Activated CD8-positive, alpha-beta memory T cell treated with anti-CD3 and anti-CD28 coated beads, Interleukin-2, amount 50 U/mL, for 1 hour (primary cell): ENCODE results near the gene SIRT7.

Experiments used
- DNase-seq: peaks from one replicate; pipeline ENCODE4 v3.0.0-alpha.2; 2020; ENCODE audit errors: extremely low read depth

The SIRT7 gene

DNA sequence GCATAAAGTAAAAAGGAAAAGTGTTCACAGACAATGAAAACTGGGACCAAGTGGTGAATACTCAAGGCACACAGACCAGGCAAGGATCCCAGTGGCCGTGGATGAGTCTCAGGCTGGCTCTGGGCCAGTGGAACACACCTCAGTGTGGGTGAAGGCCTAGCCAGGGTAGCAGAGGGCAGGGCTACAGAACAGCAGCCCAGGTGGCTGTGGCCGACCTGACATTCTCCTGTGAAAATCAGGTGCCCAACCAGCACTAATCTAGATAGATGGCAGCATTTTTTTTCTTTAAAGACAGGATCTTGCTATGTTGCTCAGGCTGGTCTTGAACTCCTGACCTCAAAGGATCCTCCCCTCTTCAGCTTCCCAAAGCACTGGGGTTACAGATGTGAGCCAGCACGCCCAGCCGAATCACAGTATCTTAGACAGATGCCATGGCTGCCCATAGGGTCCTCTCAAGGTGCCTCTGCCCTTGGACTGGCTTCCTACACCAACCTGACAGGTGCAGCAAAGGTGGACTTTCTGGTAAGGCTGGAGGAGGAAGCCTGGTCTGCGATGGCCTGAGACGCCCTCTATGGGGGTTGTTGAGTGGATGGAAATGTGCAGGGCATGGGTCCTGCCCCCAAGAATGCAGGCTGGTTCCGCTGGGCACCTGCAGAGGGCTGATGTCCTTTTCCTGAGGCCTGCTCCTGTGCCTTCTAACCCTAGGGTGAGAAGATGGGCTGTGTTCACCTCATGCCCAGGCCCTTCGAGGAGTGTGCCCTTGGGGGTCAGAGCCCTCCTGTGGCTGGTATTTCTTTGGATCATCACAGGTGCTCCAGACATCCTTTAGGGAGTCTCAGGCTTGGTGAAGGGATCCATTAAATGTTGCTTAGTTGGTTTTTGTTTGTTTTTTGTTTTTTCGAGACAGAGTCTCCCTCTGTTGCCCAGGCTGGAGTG lies 53.9 kb downstream of the SIRT7 start:
- DNase-seq, result no peak

DNA sequence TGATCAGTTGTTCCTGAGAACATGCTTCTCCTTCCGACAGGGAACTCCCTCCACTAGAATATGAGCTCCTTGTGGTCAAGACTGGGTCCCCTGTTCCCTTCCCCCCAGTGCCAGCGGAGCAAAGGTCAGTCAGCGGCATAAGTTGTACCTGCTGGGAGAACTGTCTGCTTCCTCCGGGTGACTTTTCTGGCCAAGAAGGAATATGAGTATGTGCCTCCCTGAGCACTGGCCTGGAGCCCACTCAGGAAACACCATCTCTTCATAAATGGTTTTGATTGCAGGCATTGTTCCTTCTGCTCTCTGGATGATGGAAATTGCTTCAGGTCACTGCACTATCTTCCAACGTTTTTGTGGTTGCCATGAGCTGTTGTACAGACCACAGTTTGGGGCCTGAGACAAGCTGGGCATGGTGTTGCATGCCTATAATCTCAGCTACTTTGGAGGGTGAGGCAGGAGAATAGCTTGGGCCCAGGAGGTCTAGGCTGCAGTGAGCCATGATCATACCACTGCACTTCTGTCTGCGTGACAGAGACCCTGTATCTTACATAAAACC lies 54.8 kb downstream of the SIRT7 start:
- no peak for DNase-seq
